Choroid plexus epithelial cell (primary cell): ENCODE measurements around the gene SHPK.

Experiments used
- DNase-seq: peaks from one replicate; pipeline ENCODE4 v3.0.0-alpha.2; 2010; ENCODE audit warnings: low read depth
- H3K4me3 ChIP-seq: 2 replicates; pipeline ENCODE4 v1.5.1; 2011; ENCODE audit warnings: low read depth, mild to moderate bottlenecking, control low read depth, low read length, moderate library complexity
- CTCF ChIP-seq: conservative IDR thresholded peaks from 2 replicates; pipeline ENCODE4 v1.5.1; 2011; ENCODE audit warnings: low read depth, mild to moderate bottlenecking, control low read depth, inconsistent platforms, low read length, moderate library complexity

Gene SHPK

DNA sequence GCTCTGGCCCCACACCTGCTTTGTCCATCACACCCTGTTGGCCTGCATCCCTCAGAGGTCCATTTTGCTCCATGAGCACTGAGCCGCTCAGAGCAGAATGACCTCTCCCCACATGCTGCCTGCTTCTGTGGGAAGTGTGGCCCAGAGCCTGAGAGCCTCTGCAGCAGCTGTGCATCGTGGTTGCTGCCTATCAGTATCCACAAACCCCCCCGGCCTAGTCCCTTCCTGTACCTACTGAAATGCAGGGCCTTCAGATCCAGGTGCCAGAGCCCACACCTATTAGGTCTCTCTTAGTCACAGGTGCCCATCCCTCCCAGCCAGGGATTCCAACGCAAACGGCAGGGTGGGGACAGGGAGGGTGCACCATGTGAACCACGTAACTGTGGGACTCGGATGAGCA lies 61.8 kb downstream of the SHPK start:
- DNase-seq: no peak
- no peak overlapping the region for H3K4me3 ChIP-seq
- no peak for TF ChIP-seq CTCF

DNA sequence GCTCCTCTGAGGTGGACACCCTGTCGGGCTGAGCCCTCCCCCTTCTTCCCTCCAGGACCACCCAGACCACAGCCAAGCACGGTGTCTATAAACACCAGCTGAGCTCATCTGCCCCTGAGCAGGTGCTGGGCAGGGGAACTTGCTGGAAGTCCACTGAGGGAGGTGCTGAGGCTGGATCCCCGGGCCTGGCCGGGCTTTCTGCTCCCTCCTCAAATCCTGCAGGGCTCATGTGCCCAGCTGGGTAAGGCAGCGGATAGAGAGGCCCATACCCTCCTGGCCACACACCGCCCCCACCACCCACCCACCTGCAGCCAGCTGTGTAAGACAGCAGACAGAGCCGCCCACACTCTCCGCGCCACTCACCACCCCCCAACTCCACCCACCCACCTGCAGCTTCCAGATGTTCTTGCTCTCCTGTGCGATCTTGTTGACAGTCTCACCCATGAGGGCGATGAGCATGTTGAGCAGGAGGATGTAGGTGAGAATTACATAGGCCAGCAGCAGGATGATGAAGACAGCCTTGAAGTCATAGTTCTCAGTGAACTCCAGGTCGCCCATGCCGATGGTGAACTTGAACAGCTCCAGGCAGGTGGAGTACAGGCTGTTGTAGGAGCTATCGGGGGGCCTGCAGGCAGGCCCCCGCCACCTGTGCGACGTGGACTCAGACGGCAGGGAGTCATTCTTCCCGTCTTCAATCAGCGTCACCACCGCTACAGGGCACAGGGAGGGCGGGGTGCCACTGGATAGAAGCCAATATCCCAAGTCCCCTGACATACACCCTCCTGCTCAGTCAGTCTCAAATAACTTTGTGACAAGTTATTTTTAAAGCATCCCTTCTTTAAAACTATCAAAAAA lies 62.6 kb downstream of the SHPK start:
- H3K4me3 ChIP-seq: no peak overlapping the region
- no peak for DNase-seq
- no peak for TF ChIP-seq CTCF

DNA sequence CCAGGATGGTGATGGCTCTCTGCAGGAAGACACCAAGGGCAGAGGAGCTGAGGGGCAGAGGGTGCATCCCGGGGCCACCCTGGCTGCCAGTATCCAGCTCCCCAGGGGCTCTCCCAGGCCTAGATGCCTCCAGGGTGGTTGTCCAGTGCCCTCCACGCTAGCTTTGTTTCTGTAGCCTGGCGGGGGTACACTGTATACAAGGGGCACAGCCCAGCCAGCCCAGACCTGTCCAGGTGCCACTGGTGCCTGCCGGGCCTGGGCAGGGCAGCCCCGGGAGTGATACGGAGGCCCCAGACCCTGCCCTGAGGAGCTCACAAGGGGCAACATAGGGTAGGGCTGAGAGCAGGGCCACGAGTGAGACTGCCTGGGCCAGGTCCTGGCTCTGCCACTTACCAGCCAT lies 63.8 kb downstream of the SHPK start:
- no peak for TF ChIP-seq CTCF
- DNase-seq: no peak
- H3K4me3 ChIP-seq: no peak overlapping the region

GRCh38 chr17:3571043-3571900 lies 64.8 kb downstream of the SHPK start:
- no peak for DNase-seq
- TF ChIP-seq CTCF: no peak
- H3K4me3 ChIP-seq: no peak overlapping the region

DNA sequence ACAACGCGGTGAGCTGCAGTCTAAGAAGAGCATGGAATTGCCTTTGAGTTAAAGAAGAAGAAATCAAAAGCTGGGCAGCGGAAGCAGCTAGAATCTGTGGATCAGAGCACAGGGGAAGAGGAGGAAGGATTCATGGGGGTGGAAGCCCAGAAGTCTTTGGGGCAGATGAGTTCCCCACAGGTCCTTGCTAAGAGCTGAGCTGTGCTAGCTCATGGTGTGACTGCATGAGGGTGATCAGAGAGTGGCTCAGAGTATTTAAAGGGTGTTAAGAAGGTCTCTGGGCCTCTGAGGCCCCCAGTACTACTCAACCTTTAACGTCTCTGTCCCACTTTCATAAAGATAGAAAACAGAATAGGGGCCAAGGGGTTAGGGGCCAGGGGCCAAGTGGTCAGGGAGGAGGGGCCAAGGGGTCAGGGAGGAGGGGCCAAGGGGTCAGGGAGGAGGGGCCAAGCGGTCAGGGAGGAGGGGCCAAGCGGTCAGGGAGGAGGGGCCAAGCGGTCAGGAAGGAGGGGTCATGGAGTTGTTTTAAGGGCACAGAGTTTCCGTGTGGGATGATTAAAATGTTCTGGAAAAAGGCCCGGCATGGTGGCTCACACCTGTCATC lies 66.4 kb downstream of the SHPK start:
- no peak for DNase-seq
- no peak overlapping the region for H3K4me3 ChIP-seq
- TF ChIP-seq CTCF: no peak

GRCh38 chr17:3566551-3566950 lies 69.5 kb downstream of the SHPK start:
- no peak for DNase-seq
- no peak for TF ChIP-seq CTCF
- no peak overlapping the region for H3K4me3 ChIP-seq
